K562 (cell line): ENCODE results near the gene RBFOX2. TPM values are rescaled to one million over a fixed set of nuclear protein-coding genes. Genes with fewer than 3 reads are reported as not detected.

ENCODE experiments used
- ATAC-seq: fragments of 200-7000 bp; cut with Tn5 transposase; 3 replicates; pipeline ENCODE4 v1.9.1; 2020; ENCODE audit warnings: moderate library complexity
- BruUV-seq: library from RNA; stranded (reverse); fragments of 400-500 nt; replicated peaks from 2 replicates; lab custom pipeline; 2021; lab: Mats Ljungman, UMichigan
- CTCF ChIA-PET: fragments of 300-600 bp; formaldehyde crosslinking; extraction: SDS; loops from one replicate; lab custom pipeline; 2021; ENCODE audit warnings: low intra/inter-chr PET ratio; lab: Yijun Ruan, JAX
- POLR2A ChIA-PET: fragments of 300-600, 350-650 bp; sonication (Branson Sonifier 250); formaldehyde crosslinking; extraction: SDS; loops from one replicate; lab custom pipeline; 2021; ENCODE audit warnings: antibody characterized with exemption, inconsistent platforms; lab: Yijun Ruan, JAX
- DNase-seq, 4 experiments: peaks; one replicate each; pipeline versions ENCODE4 v3.0.0 to v3.0.0-alpha.2; 2011 to 2018; ENCODE audit warnings: low spot score in 3 of 4, mixed read lengths in 3 of 4; ENCODE audit errors: extremely low read depth in 1 of 4
- FAIRE-seq: peaks from 2 replicates; lab custom pipeline; 2011; peaks lifted over from hg19 to GRCh38; lab: Jason Lieb, UNC
- H2AFZ ChIP-seq: 2 replicates; pipeline ENCODE4 v1.6.0; 2011; ENCODE audit warnings: low read depth, low read length, control low read depth, inconsistent platforms
- H3K27ac ChIP-seq: fragments of 200-600 bp; 3 replicates; pipeline ENCODE4 v1.8.0; 2011; ENCODE audit warnings: low read depth, mild to moderate bottlenecking, control low read depth, inconsistent platforms, low read length, moderate library complexity, mixed read lengths; ENCODE audit errors: extremely low read depth
- H3K27me3 ChIP-seq, 2 experiments: fragments of 300-600 bp in 1 of 2; 2 replicates in 1 of 2; 3 replicates in 1 of 2; pipeline versions ENCODE4 v1.6.0 to v1.8.0; 2011; ENCODE audit warnings: inconsistent platforms in 2 of 2, low read length in 2 of 2, mild to moderate bottlenecking in 1 of 2, mixed read lengths in 1 of 2, moderate library complexity in 1 of 2; ENCODE audit not compliant: control insufficient read depth in 2 of 2, insufficient read depth in 2 of 2
- H3K36me3 ChIP-seq: fragments of 300-600 bp; 3 replicates; pipeline ENCODE4 v1.8.0; 2011; ENCODE audit warnings: mild to moderate bottlenecking, low read length, inconsistent platforms; ENCODE audit not compliant: control insufficient read depth, insufficient read depth
- H3K4me1 ChIP-seq, 2 experiments: fragments of 200-600 bp in 1 of 2; replicated peaks in 1 of 2; 2 replicates in 1 of 2; 3 replicates in 1 of 2; pipeline versions ENCODE4 v1.5.1 to v1.8.0; 2011; ENCODE audit warnings: inconsistent platforms in 2 of 2, low read length in 2 of 2, mild to moderate bottlenecking in 1 of 2, mixed read lengths in 1 of 2, moderate library complexity in 1 of 2; ENCODE audit not compliant: control insufficient read depth in 2 of 2, insufficient read depth in 2 of 2
- H3K4me2 ChIP-seq: 2 replicates; pipeline ENCODE4 v1.6.1; 2011; ENCODE audit warnings: low read length, control low read depth, inconsistent platforms, mixed read lengths; ENCODE audit not compliant: insufficient read depth
- H3K4me3 ChIP-seq: fragments of 200-600 bp; sonication (generic), shearing (Covaris generic); 2 replicates; pipeline ENCODE4 v1.5.1; 2016; ENCODE audit warnings: control low read depth, inconsistent platforms
- H3K79me2 ChIP-seq: fragments of 200-600 bp; 3 replicates; pipeline ENCODE4 v1.8.0; 2011; ENCODE audit warnings: low read length, inconsistent platforms; ENCODE audit not compliant: control insufficient read depth, insufficient read depth
- H3K9ac ChIP-seq, 2 experiments: 2 replicates each; pipeline versions ENCODE4 v1.6.0 to v1.6.1; 2011; ENCODE audit warnings: low read depth in 2 of 2, low read length in 2 of 2, control low read depth in 1 of 2, inconsistent platforms in 1 of 2, mild to moderate bottlenecking in 1 of 2, mixed read lengths in 1 of 2; ENCODE audit not compliant: insufficient read depth in 1 of 2
- H3K9me1 ChIP-seq: one replicate; pipeline ENCODE4 v1.6.0; 2011; ENCODE audit warnings: inconsistent platforms, mild to moderate bottlenecking, low read length, moderate library complexity; ENCODE audit not compliant: control insufficient read depth, insufficient read depth
- H3K9me3 ChIP-seq: replicated peaks from 2 replicates; pipeline ENCODE4 v1.5.1; 2011; ENCODE audit warnings: low read depth, low read length, inconsistent platforms; ENCODE audit not compliant: control insufficient read depth, insufficient read depth
- H4K20me1 ChIP-seq: replicated peaks from 2 replicates; pipeline ENCODE4 v1.6.1; 2011; ENCODE audit warnings: low read length, inconsistent platforms, mixed read lengths; ENCODE audit not compliant: control insufficient read depth, insufficient read depth
- HBP1 ChIP-seq: fragments of 450-650 bp; formaldehyde crosslinking; IDR thresholded peaks from 2 replicates; pipeline ENCODE4 v1.4.0; 2022; ENCODE audit warnings: missing genetic modification characterization
- ILF3 ChIP-seq: fragments of 450-650 bp; IDR thresholded peaks from 2 replicates; pipeline ENCODE4 v1.6.1; 2018; ENCODE audit warnings: antibody characterized with exemption, mild to moderate bottlenecking, moderate library complexity, borderline replicate concordance
- MLX ChIP-seq, 2 experiments: fragments of 450-650 bp in 1 of 2; sonication (generic) in 1 of 2; formaldehyde crosslinking; conservative IDR thresholded peaks; 2 replicates each; pipeline versions ENCODE4 v1.4.0 to v1.8.1; 2020 to 2022; ENCODE audit warnings: mild to moderate bottlenecking in 1 of 2, missing genetic modification reagents in 1 of 2
- TBP ChIP-seq: optimal IDR thresholded peaks from 2 replicates; pipeline ENCODE3; 2011; ENCODE audit warnings: low read depth, low read length, improper control_type of control experiment
- TCFL5 ChIP-seq: fragments of 250-450 bp; sonication (Bioruptor Pico); conservative IDR thresholded peaks from 2 replicates; pipeline ENCODE4 v1.6.1; 2021; ENCODE audit warnings: mild to moderate bottlenecking, moderate library complexity, matching md5 sums
- ZBTB17 ChIP-seq: fragments of 450-650 bp; formaldehyde crosslinking; IDR thresholded peaks from 2 replicates; pipeline ENCODE4 v1.4.0; 2020; ENCODE audit warnings: mild to moderate bottlenecking
- ZNF79 ChIP-seq: fragments of 250-450 bp; sonication (Bioruptor Pico); IDR thresholded peaks from 2 replicates; pipeline ENCODE4 v1.4.0; 2020; ENCODE audit warnings: low read depth, mild to moderate bottlenecking, moderate library complexity
- WGBS: fragments of 100-300 bp; shearing (Covaris generic); methylation state at CpG from one replicate; pipeline ENCODE4 v1.1.6; 2016; ENCODE audit warnings: low coverage, mixed read lengths; ENCODE audit not compliant: insufficient coverage; ENCODE audit errors: missing lambda C conversion rate; 5-methylcytosine and 5-hydroxymethylcytosine counted together
- in situ Hi-C: fragments of 300-500 bp; cut with MboI; formaldehyde crosslinking; loops from 4 replicates; pipeline ENCODE4 v1.15.0; 2018; ENCODE audit warnings: inconsistent platforms, mixed read lengths
- intact Hi-C: fragments of 100-400 bp; cut with micrococcal nuclease; formaldehyde crosslinking; loops from 2 replicates; pipeline ENCODE4 v1.14.2; 2022
- polyA plus RNA-seq, 8 experiments: library from polyadenylated mRNA; depleted of rRNA in 4 of 8; stranded (reverse) in 5 of 8; unstranded in 3 of 8; fragments of >200 nt; fragmentation: Nextera tagmentation in 2 of 8; fragmentation: Illumina TruSeq in 1 of 8; extraction: Ambion mirVana in 2 of 8; extraction: Trizol in 1 of 8; gene quantifications; 2 replicates each; pipeline versions ENCODE4 v1.2.1 to v1.2.3, GENCODE V29; 2011 to 2014; ENCODE audit warnings: inconsistent platforms in 1 of 8, missing spikeins in 1 of 8
- total RNA-seq, 7 experiments: library from RNA; depleted of rRNA in 6 of 7; stranded (reverse); fragments of >200 nt in 6 of 7; fragmentation: Illumina TruSeq in 2 of 7; extraction: Trizol in 2 of 7; gene quantifications; 2 replicates each; pipeline versions ENCODE4 v1.2.1 to v1.2.3, GENCODE V29; 2011 to 2021; ENCODE audit warnings: low replicate concordance in 1 of 7
- TF ChIP-seq, protein P1 (sequence below): IDR thresholded peaks from 2 replicates; pipeline ENCODE4 v1.6.1; 2011; ENCODE audit not compliant: insufficient read length; ENCODE audit errors: extremely low read depth
- TF ChIP-seq, protein P2 (sequence below): sonication (generic); IDR thresholded peaks from 2 replicates; pipeline ENCODE4 v1.6.1; 2016
- TF ChIP-seq, protein P3 (sequence below): fragments of 450-650 bp; formaldehyde crosslinking; conservative IDR thresholded peaks from 2 replicates; pipeline ENCODE4 v1.4.0; 2022; ENCODE audit warnings: mild to moderate bottlenecking, missing genetic modification characterization

The RBFOX2 gene
- total and polyA plus RNA-seq, 9 of the 15 experiments (the other 6 are each of a cell fraction or from before 2014, with no cell fraction given), result 5.8 to 24.8 (median 14.2) TPM

DNA sequence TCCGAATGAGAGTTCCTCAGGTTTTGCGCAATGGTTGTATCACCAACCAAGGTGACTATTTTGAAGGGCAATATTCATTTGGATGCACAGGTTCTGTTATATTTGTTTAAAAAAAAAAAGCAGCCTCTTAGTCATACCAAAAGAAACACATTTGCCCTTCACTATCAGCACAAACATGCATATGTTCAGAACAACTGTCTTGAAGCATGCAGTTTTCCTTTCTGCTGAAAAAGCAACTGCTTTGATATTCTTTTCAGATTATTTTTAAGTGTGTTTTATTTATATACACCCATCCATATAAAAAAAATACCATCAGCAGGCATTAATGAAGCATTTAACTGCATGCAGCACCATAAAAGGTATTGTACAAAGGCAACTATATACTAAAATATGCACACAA is 67.8 kb downstream of the RBFOX2 start (continued):
- TF ChIP-seq MLX (CRISPR knock-in tag; conservative IDR thresholded peaks at IDR 0.05), result no peak
- no peak for TF ChIP-seq ILF3
- TF ChIP-seq, protein P1, sequence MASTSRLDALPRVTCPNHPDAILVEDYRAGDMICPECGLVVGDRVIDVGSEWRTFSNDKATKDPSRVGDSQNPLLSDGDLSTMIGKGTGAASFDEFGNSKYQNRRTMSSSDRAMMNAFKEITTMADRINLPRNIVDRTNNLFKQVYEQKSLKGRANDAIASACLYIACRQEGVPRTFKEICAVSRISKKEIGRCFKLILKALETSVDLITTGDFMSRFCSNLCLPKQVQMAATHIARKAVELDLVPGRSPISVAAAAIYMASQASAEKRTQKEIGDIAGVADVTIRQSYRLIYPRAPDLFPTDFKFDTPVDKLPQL, result no peak
- TF ChIP-seq ZNF79 (CRISPR knock-in tag), result no peak
- no peak for TF ChIP-seq ZBTB17 (CRISPR knock-in tag)
- TF ChIP-seq, all 486 proteins: peak for 0

DNA sequence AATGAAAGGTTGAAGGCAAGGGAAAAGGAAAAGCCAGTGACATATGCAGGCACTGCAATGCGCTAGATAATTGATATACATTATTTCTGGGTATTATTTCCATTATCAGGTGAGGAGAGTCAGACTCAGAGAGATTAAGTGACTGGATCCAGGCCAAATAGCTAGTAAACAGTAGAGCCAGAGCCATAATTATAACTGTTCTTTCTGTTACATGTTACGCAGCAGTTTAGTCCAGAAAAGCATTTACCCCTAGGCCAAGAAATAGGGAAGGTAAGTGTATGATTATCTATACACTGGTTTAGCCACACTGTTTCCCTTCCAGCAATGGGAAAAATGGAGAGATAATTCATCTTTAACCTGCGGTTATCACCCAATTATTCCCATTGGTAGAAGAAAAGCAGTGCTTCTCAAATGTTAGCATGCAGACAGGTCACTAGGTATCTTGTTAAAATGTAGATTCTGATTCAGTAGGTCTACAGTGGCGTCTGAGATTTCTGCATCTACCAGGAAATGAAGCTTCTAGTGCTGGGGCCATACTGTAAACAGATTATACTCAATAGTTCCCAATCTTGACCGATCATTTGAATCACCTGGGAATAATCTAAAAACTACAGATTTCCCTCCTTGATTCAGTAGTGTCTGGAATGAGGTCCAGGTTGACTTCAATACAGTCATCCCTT is 69.4 kb downstream of the RBFOX2 start:
- ATAC-seq (no peak), FAIRE-seq (no peak), DNase-seq (no peak)
- WGBS, result 49% methylated on average over 5 of the region's 5 CpGs
- H3K27me3 ChIP-seq, result no peaks in the 10 kb centered on the region
- no peaks in the 10 kb centered on the region for H3K36me3 ChIP-seq
- no peaks in the 10 kb centered on the region for H3K79me2 ChIP-seq
- no peak overlapping the region for H3K9ac ChIP-seq
- no peaks in the 10 kb centered on the region for H3K9me1 ChIP-seq
- H2AFZ ChIP-seq, result no peak overlapping the region
- no peaks in the 10 kb centered on the region for H3K9me3 ChIP-seq
- H3K4me2 ChIP-seq, result no peak overlapping the region
- H4K20me1 ChIP-seq, result peaks cover 6% of the 10 kb centered on the region; the same call in 1 of the 2 replicates
- no peak overlapping the region for H3K27ac ChIP-seq
- no peak overlapping the region for H3K4me3 ChIP-seq
- POLR2A ChIA-PET, result interaction anchor here (0.5 to 0.7 kb wide), 3 partner anchors 64 to 110 kb away, joined by 3 read pairs; no protein-coding TSS in a partner anchor
- in situ Hi-C loops, result no loop called here
- TF ChIP-seq, protein P2, sequence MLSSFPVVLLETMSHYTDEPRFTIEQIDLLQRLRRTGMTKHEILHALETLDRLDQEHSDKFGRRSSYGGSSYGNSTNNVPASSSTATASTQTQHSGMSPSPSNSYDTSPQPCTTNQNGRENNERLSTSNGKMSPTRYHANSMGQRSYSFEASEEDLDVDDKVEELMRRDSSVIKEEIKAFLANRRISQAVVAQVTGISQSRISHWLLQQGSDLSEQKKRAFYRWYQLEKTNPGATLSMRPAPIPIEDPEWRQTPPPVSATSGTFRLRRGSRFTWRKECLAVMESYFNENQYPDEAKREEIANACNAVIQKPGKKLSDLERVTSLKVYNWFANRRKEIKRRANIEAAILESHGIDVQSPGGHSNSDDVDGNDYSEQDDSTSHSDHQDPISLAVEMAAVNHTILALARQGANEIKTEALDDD, result peak; percentile 68
- no peak for TF ChIP-seq TCFL5
- TF ChIP-seq, protein P3, sequence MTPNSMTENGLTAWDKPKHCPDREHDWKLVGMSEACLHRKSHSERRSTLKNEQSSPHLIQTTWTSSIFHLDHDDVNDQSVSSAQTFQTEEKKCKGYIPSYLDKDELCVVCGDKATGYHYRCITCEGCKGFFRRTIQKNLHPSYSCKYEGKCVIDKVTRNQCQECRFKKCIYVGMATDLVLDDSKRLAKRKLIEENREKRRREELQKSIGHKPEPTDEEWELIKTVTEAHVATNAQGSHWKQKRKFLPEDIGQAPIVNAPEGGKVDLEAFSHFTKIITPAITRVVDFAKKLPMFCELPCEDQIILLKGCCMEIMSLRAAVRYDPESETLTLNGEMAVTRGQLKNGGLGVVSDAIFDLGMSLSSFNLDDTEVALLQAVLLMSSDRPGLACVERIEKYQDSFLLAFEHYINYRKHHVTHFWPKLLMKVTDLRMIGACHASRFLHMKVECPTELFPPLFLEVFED, result no peak
- no peak for TF ChIP-seq TBP
- no peak for TF ChIP-seq HBP1 (CRISPR knock-in tag)
- intact Hi-C loops, result no loop called here
- H3K4me1 ChIP-seq, result peaks cover 0 to 5% of the 10 kb centered on the region in 2 experiments; a peak in 2 of 5 replicates
- CTCF ChIA-PET, result no interaction called here
- no TSS peak for BruUV-seq
